ENCODE measurements around the gene SPRY1.
A peak's percentile ranks its signal among the peaks of the same experiment; 100 is the strongest.

SPRY1 gene

GRCh38 chr4:123443401-123444289, 47.0 kb downstream of the SPRY1 start:
- DNase-seq (ENCODE audit: low spot score) = no peak

- peak; percentile 17 for DNase-seq (ENCODE audit: low spot score)
Observed at GRCh38 chr4:123444290-123444731, 47.7 kb downstream of the SPRY1 start.

GRCh38 chr4:123446865-123447474, 50.4 kb downstream of the SPRY1 start:
- no peak for DNase-seq (ENCODE audit: low spot score)

- DNase-seq (ENCODE audit: low spot score) = no peak
Observed at GRCh38 chr4:123449362-123449761, 52.8 kb downstream of the SPRY1 start.

- DNase-seq (ENCODE audit: low spot score) = no peak
Observed at GRCh38 chr4:123449780-123450179, 53.2 kb downstream of the SPRY1 start.

- no peak for DNase-seq (ENCODE audit: low spot score)
Observed at GRCh38 chr4:123450393-123450792, 53.8 kb downstream of the SPRY1 start.

- peak; percentile 67 for DNase-seq (ENCODE audit: low spot score)
Observed at GRCh38 chr4:123452616-123453015, 56.0 kb downstream of the SPRY1 start.

- DNase-seq (ENCODE audit: low spot score) = no peak
Observed at GRCh38 chr4:123453061-123453680, 56.6 kb downstream of the SPRY1 start.

Data from AG08396 (cell line).